ENCODE data around the gene MBOAT1.

MBOAT1 gene

GRCh38 chr6:20211941-20212391, 303 bp downstream of the MBOAT1 start:
- no peak for TF ChIP-seq CTCF (IDR thresholded peaks at IDR 0.05; ENCODE audit: control insufficient read depth, extremely low read depth, insufficient read depth)
- DNase-seq (ENCODE audit: low read depth): no peak
- H3K4me3 ChIP-seq (ENCODE audit: low read depth, low read length): peak overlapping the region; percentile 34

- no peak for TF ChIP-seq CTCF (IDR thresholded peaks at IDR 0.05; ENCODE audit: control insufficient read depth, extremely low read depth, insufficient read depth)
Observed at GRCh38 chr6:20211037-20211940, 980 bp downstream of the MBOAT1 start.

GRCh38 chr6:20210158-20210557, 2.1 kb downstream of the MBOAT1 start:
- DNase-seq (ENCODE audit: low read depth): no peak
- H3K4me3 ChIP-seq (ENCODE audit: low read depth, low read length): no peak overlapping the region
- TF ChIP-seq CTCF (IDR thresholded peaks at IDR 0.05; ENCODE audit: control insufficient read depth, extremely low read depth, insufficient read depth): no peak

More at GRCh38 chr6:20211037-20211940, 980 bp downstream of the MBOAT1 start:
- H3K4me3 ChIP-seq (ENCODE audit: low read depth, low read length): no peak overlapping the region
- no peak for DNase-seq (ENCODE audit: low read depth)

- DNase-seq (ENCODE audit: low read depth): no peak
- no peak for TF ChIP-seq CTCF (IDR thresholded peaks at IDR 0.05; ENCODE audit: control insufficient read depth, extremely low read depth, insufficient read depth)
- no peak overlapping the region for H3K4me3 ChIP-seq (ENCODE audit: low read depth, low read length)
Observed at GRCh38 chr6:20208687-20209378, 3.4 kb downstream of the MBOAT1 start.

GRCh38 chr6:20207088-20207418, 5.2 kb downstream of the MBOAT1 start:
- DNase-seq (ENCODE audit: low read depth): no peak
- H3K4me3 ChIP-seq (ENCODE audit: low read depth, low read length): no peak overlapping the region
- no peak for TF ChIP-seq CTCF (IDR thresholded peaks at IDR 0.05; ENCODE audit: control insufficient read depth, extremely low read depth, insufficient read depth)

GRCh38 chr6:20205722-20206161, 6.5 kb downstream of the MBOAT1 start:
- no peak overlapping the region for H3K4me3 ChIP-seq (ENCODE audit: low read depth, low read length)
- TF ChIP-seq CTCF (IDR thresholded peaks at IDR 0.05; ENCODE audit: control insufficient read depth, extremely low read depth, insufficient read depth): no peak
- no peak for DNase-seq (ENCODE audit: low read depth)
